GM04504 (cell line): ENCODE results near the gene ADCYAP1R1.

Experiments used
- DNase-seq: peaks from one replicate; pipeline ENCODE4 v3.0.0-alpha.2; 2012; ENCODE audit warnings: low read depth

Gene ADCYAP1R1

GRCh38 chr7:31106303-31107105, 54.4 kb downstream of the ADCYAP1R1 start:
- no peak for DNase-seq

GRCh38 chr7:31107106-31108090, 55.3 kb downstream of the ADCYAP1R1 start:
- no peak for DNase-seq

- no peak for DNase-seq
These were observed 56.1 kb downstream of the ADCYAP1R1 start for GRCh38 chr7:31108097-31108657.

GRCh38 chr7:31109751-31110150, 57.6 kb downstream of the ADCYAP1R1 start:
- DNase-seq: no peak

- no peak for DNase-seq
These were observed 58.4 kb downstream of the ADCYAP1R1 start for GRCh38 chr7:31110331-31111108.

GRCh38 chr7:31111109-31111451, 59.0 kb downstream of the ADCYAP1R1 start:
- no peak for DNase-seq

GRCh38 chr7:31113660-31114059, 61.6 kb downstream of the ADCYAP1R1 start:
- DNase-seq: no peak

GRCh38 chr7:31114593-31115343, 62.7 kb downstream of the ADCYAP1R1 start:
- DNase-seq: peak; percentile 8

GRCh38 chr7:31116615-31117014, 64.5 kb downstream of the ADCYAP1R1 start:
- DNase-seq: no peak

GRCh38 chr7:31119249-31119648, 67.1 kb downstream of the ADCYAP1R1 start:
- no peak for DNase-seq

- DNase-seq: no peak
These were observed 68.8 kb downstream of the ADCYAP1R1 start for GRCh38 chr7:31120800-31121513.

- no peak for DNase-seq
These were observed 69.5 kb downstream of the ADCYAP1R1 start for GRCh38 chr7:31121601-31122000.

GRCh38 chr7:31122649-31123058, 70.5 kb downstream of the ADCYAP1R1 start:
- peak; percentile 62 for DNase-seq

GRCh38 chr7:31123321-31123720, 71.2 kb downstream of the ADCYAP1R1 start:
- no peak for DNase-seq

- DNase-seq: no peak
These were observed 71.6 kb downstream of the ADCYAP1R1 start for GRCh38 chr7:31123726-31124125.

GRCh38 chr7:31125171-31125570, 73.1 kb downstream of the ADCYAP1R1 start:
- no peak for DNase-seq

GRCh38 chr7:31126976-31127375, 74.9 kb downstream of the ADCYAP1R1 start:
- DNase-seq: no peak

GRCh38 chr7:31129067-31129466, 77.0 kb downstream of the ADCYAP1R1 start:
- no peak for DNase-seq

GRCh38 chr7:31133497-31133896, 81.4 kb downstream of the ADCYAP1R1 start:
- DNase-seq: no peak
